Fibroblast of lung (primary cell): ENCODE measurements around the gene OTOG. TPM values are rescaled to one million over a fixed set of nuclear protein-coding genes. Genes with fewer than 3 reads are reported as not detected.

Experiments used
- DNase-seq, 2 donors: peaks; one replicate each; pipeline versions ENCODE4 v3.0.0 to v3.0.0-alpha.2; 2010; ENCODE audit warnings: low read depth in 2 of 2
- H2AFZ ChIP-seq: 2 replicates; pipeline ENCODE4 v1.5.1; 2012; ENCODE audit warnings: low read length, control low read depth, inconsistent platforms
- H3K27ac ChIP-seq: 2 replicates; pipeline ENCODE4 v1.5.1; 2011; ENCODE audit warnings: low read length, control low read depth; ENCODE audit not compliant: insufficient read depth
- H3K27me3 ChIP-seq: 2 replicates; pipeline ENCODE4 v1.5.1; 2011; ENCODE audit warnings: mild to moderate bottlenecking, low read length; ENCODE audit not compliant: control insufficient read depth, insufficient read depth
- H3K36me3 ChIP-seq: 2 replicates; pipeline ENCODE4 v1.5.1; 2011; ENCODE audit warnings: low read length; ENCODE audit not compliant: control insufficient read depth, insufficient read depth
- H3K4me1 ChIP-seq: 2 replicates; pipeline ENCODE4 v1.5.1; 2011; ENCODE audit warnings: low read length; ENCODE audit not compliant: control insufficient read depth, insufficient read depth; ENCODE audit errors: extremely low read depth
- H3K4me2 ChIP-seq: 2 replicates; pipeline ENCODE4 v1.5.1; 2011; ENCODE audit warnings: low read length, control low read depth; ENCODE audit not compliant: insufficient read depth; ENCODE audit errors: extremely low read depth
- H3K4me3 ChIP-seq, 4 experiments: fragments of 200-600 bp in 1 of 4; sonication (generic) in 1 of 4; replicated peaks in 1 of 4; 2 replicates each; pipeline ENCODE4 v1.5.1; 2011 to 2016; ENCODE audit warnings: low read length in 4 of 4, low read depth in 3 of 4, mild to moderate bottlenecking in 3 of 4, control low read depth in 2 of 4, inconsistent platforms in 1 of 4, mixed read lengths in 1 of 4; ENCODE audit not compliant: insufficient read depth in 1 of 4; ENCODE audit errors: control extremely low read depth in 1 of 4
- H3K79me2 ChIP-seq: 2 replicates; pipeline ENCODE4 v1.5.1; 2012; ENCODE audit warnings: mild to moderate bottlenecking, low read length, inconsistent platforms; ENCODE audit not compliant: control insufficient read depth, insufficient read depth
- H3K9ac ChIP-seq: 2 replicates; pipeline ENCODE4 v1.5.1; 2011; ENCODE audit warnings: mild to moderate bottlenecking, low read length, control low read depth; ENCODE audit not compliant: insufficient read depth
- H3K9me3 ChIP-seq: 2 replicates; pipeline ENCODE4 v1.5.1; 2012; ENCODE audit warnings: low read depth, low read length; ENCODE audit not compliant: control insufficient read depth, insufficient read depth
- H4K20me1 ChIP-seq: 2 replicates; pipeline ENCODE4 v1.5.1; 2011; ENCODE audit warnings: low read length; ENCODE audit not compliant: control insufficient read depth, insufficient read depth; ENCODE audit errors: extremely low read depth
- CTCF ChIP-seq, 2 donors: IDR thresholded peaks in 1 of 2; conservative IDR thresholded peaks in 1 of 2; 1 replicate in 1 of 2; 2 replicates in 1 of 2; pipeline ENCODE4 v1.5.1; 2011 to 2012; ENCODE audit warnings: low read length in 2 of 2, control low read depth in 1 of 2, inconsistent platforms in 1 of 2, low read depth in 1 of 2, mild to moderate bottlenecking in 1 of 2
- EZH2 ChIP-seq: IDR thresholded peaks from 2 replicates; pipeline ENCODE4 v1.5.1; 2012; ENCODE audit warnings: low read length, control low read depth, mild to moderate bottlenecking; ENCODE audit errors: missing control alignments
- polyA plus RNA-seq, 2 donors: library from polyadenylated mRNA; depleted of rRNA in 1 of 2; stranded (reverse) in 1 of 2; unstranded in 1 of 2; fragments of >200 nt; gene quantifications; 2 replicates each; pipeline ENCODE4 v1.2.1, GENCODE V29; 2011 to 2012; ENCODE audit warnings: missing spikeins in 1 of 2
- total RNA-seq: library from RNA; depleted of rRNA; stranded (reverse); fragments of >200 nt; gene quantifications from 2 replicates; pipeline ENCODE4 v1.2.1, GENCODE V29; 2014

The OTOG gene
- total and polyA plus RNA-seq, 2 donors (not counting 1 experiment from before 2014, with no cell fraction given), result not detected

GRCh38 chr11:17498475-17498874 is 48.6 kb upstream of the OTOG start:
- H3K27ac ChIP-seq, result no peak overlapping the region
- DNase-seq, result no peak
- no peaks in the 10 kb centered on the region for H3K36me3 ChIP-seq
- H3K4me1 ChIP-seq, result no peaks in the 10 kb centered on the region
- H3K4me3 ChIP-seq, result no peak overlapping the region
- no peaks in the 10 kb centered on the region for H4K20me1 ChIP-seq
- no peaks in the 10 kb centered on the region for H3K9me3 ChIP-seq
- H3K4me2 ChIP-seq, result no peak overlapping the region
- no peak overlapping the region for H3K9ac ChIP-seq
- no peak overlapping the region for H2AFZ ChIP-seq
- TF ChIP-seq CTCF (conservative IDR thresholded peaks at IDR 0.05 in 1 of 2, IDR thresholded peaks at IDR 0.05 in 1 of 2; ENCODE audit: low read depth in 1 of 2, low read length in 2 of 2), result peak in 1 of 2 donors; percentile 30
- no peak for TF ChIP-seq EZH2
- H3K27me3 ChIP-seq, result no peaks in the 10 kb centered on the region
- H3K79me2 ChIP-seq, result no peaks in the 10 kb centered on the region

- H4K20me1 ChIP-seq, result no peaks in the 10 kb centered on the region
- no peak overlapping the region for H3K27ac ChIP-seq
- no peaks in the 10 kb centered on the region for H3K9me3 ChIP-seq
- DNase-seq, result no peak
- no peak overlapping the region for H2AFZ ChIP-seq
- no peak for TF ChIP-seq CTCF (conservative IDR thresholded peaks at IDR 0.05 in 1 of 2, IDR thresholded peaks at IDR 0.05 in 1 of 2; ENCODE audit: low read depth in 1 of 2, low read length in 2 of 2)
- TF ChIP-seq EZH2, result no peak
- no peak overlapping the region for H3K4me3 ChIP-seq
- no peak overlapping the region for H3K9ac ChIP-seq
- no peaks in the 10 kb centered on the region for H3K79me2 ChIP-seq
- H3K27me3 ChIP-seq, result no peaks in the 10 kb centered on the region
- H3K36me3 ChIP-seq, result no peaks in the 10 kb centered on the region
- no peaks in the 10 kb centered on the region for H3K4me1 ChIP-seq
- no peak overlapping the region for H3K4me2 ChIP-seq
These were observed 46.4 kb upstream of the OTOG start for GRCh38 chr11:17500673-17501072.

GRCh38 chr11:17502630-17503029 is 44.4 kb upstream of the OTOG start:
- Histone ChIP-seq H3K4me1 (no peaks in the 10 kb centered on the region), H3K4me2 (no peak overlapping the region), H3K9me3 (no peaks in the 10 kb centered on the region), H2AFZ (no peak overlapping the region), H3K27ac (no peak overlapping the region), H3K79me2 (no peaks in the 10 kb centered on the region), H3K4me3 (no peak overlapping the region), H3K27me3 (no peaks in the 10 kb centered on the region), H3K9ac (no peak overlapping the region), H3K36me3 (no peaks in the 10 kb centered on the region), H4K20me1 (no peaks in the 10 kb centered on the region)
- no peak for TF ChIP-seq EZH2
- no peak for TF ChIP-seq CTCF (conservative IDR thresholded peaks at IDR 0.05 in 1 of 2, IDR thresholded peaks at IDR 0.05 in 1 of 2; ENCODE audit: low read depth in 1 of 2, low read length in 2 of 2)
- DNase-seq, result no peak
